ENCODE data around the gene SOCS3. TPM values are rescaled to one million over a fixed set of nuclear protein-coding genes. Genes with fewer than 3 reads are reported as not detected.

The SOCS3 gene, protein sequence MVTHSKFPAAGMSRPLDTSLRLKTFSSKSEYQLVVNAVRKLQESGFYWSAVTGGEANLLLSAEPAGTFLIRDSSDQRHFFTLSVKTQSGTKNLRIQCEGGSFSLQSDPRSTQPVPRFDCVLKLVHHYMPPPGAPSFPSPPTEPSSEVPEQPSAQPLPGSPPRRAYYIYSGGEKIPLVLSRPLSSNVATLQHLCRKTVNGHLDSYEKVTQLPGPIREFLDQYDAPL
- polyA plus RNA-seq (2012; ENCODE audit: insufficient read depth, insufficient read length, low read depth), result 0.52 TPM

GRCh38 chr17:78359997-78360370 lies at the start of gene SOCS3:
Gene SOCS3, minus strand, starts transcription at chr17:78360077. Its CDS starts 982 bp downstream, at chr17:78359095.
- Histone ChIP-seq H3K4me3 (ENCODE audit: low read depth, low read length) (peak within 1 kb of the TSS; percentile 55), H3K9me3 (no peaks in the 10 kb centered on the region), H3K36me3 (no peaks in the 10 kb centered on the region), H3K27me3 (peaks cover 23% of the 10 kb centered on the region), H3K4me1 (0 out of 2 replicates have a peak, but pooled peaks cover 3% of the 10 kb centered on the region)
- peak; percentile 85 for DNase-seq
- TF ChIP-seq CTCF (IDR thresholded peaks at IDR 0.05; ENCODE audit: low read depth, low read length), result no peak

- H3K4me1 ChIP-seq, result peaks cover 3% of the 10 kb centered on the region; the same call in 1 of the 2 replicates
- DNase-seq, result no peak
Measured at GRCh38 chr17:78409191-78409928, 49.5 kb upstream of the SOCS3 start.

GRCh38 chr17:78408476-78409050 lies 48.7 kb upstream of the SOCS3 start:
- Histone ChIP-seq H3K4me3 (ENCODE audit: low read depth, low read length) (no peak overlapping the region), H3K4me1 (peaks cover 3% of the 10 kb centered on the region; the same call in 1 of the 2 replicates), H3K27me3 (no peaks in the 10 kb centered on the region), H3K9me3 (no peaks in the 10 kb centered on the region), H3K36me3 (peaks cover 63% of the 10 kb centered on the region)
- no peak for DNase-seq
- TF ChIP-seq CTCF (IDR thresholded peaks at IDR 0.05; ENCODE audit: low read depth, low read length), result no peak

More at GRCh38 chr17:78409191-78409928, 49.5 kb upstream of the SOCS3 start:
- no peak for TF ChIP-seq CTCF (IDR thresholded peaks at IDR 0.05; ENCODE audit: low read depth, low read length)
- Histone ChIP-seq H3K27me3 (no peaks in the 10 kb centered on the region), H3K9me3 (no peaks in the 10 kb centered on the region), H3K36me3 (peaks cover 58% of the 10 kb centered on the region), H3K4me3 (ENCODE audit: low read depth, low read length) (no peak overlapping the region)

GRCh38 chr17:78407387-78408000 lies 47.6 kb upstream of the SOCS3 start:
- Histone ChIP-seq H3K27me3 (no peaks in the 10 kb centered on the region), H3K36me3 (peaks cover 66% of the 10 kb centered on the region), H3K4me3 (ENCODE audit: low read depth, low read length) (no peak overlapping the region), H3K4me1 (peaks cover 3% of the 10 kb centered on the region; the same call in 1 of the 2 replicates), H3K9me3 (no peaks in the 10 kb centered on the region)
- no peak for DNase-seq
- TF ChIP-seq CTCF (IDR thresholded peaks at IDR 0.05; ENCODE audit: low read depth, low read length), result no peak

DNA sequence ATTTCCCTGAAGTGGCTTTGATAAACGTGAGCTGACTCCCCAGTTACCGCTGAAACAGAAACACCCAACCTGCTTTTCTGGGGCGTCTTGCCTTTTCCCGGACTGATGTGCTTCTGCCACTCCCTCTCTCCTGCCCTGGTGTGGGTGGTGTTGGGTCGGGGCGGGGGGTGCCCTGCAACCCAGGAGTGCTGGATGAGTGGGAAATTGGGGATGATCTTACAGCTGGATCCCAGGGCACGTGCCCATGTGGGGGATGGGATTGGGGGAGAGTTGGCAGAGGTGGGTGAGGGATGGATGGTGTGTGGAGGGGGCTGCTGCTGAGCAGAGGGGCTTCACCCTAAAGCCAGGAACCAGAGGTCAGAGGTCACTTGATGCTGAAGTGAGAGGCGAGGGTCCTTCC lies 47.0 kb upstream of the SOCS3 start:
- Histone ChIP-seq H3K4me1 (peaks cover 3% of the 10 kb centered on the region; the same call in 1 of the 2 replicates), H3K9me3 (no peaks in the 10 kb centered on the region), H3K4me3 (ENCODE audit: low read depth, low read length) (no peak overlapping the region), H3K36me3 (peaks cover 63% of the 10 kb centered on the region), H3K27me3 (no peaks in the 10 kb centered on the region)
- no peak for TF ChIP-seq CTCF (IDR thresholded peaks at IDR 0.05; ENCODE audit: low read depth, low read length)
- DNase-seq, result no peak
